ENCODE data around the gene NAT10. TPM values are rescaled to one million over a fixed set of nuclear protein-coding genes. Genes with fewer than 3 reads are reported as not detected.
"Not testable (repeated sequence)": the region's sequence is repeated elsewhere in the genome, so short reads cannot be mapped to it uniquely, and the experiment has no call there.

Gene NAT10
- polyA plus RNA-seq, 1 of the 3 experiments (the other 2 are of a cell fraction), result 31.0 TPM

- no peak for TF ChIP-seq NRF1 (IDR thresholded peaks at IDR 0.05; ENCODE audit: low read depth, low read length)
These were observed 18.7 kb upstream of the NAT10 start (continued) for GRCh38 chr11:34086554-34087283.

GRCh38 chr11:34091825-34092224 lies 13.6 kb upstream of the NAT10 start:
- no peak for TF ChIP-seq IRF3 (IDR thresholded peaks at IDR 0.05; ENCODE audit: low read depth, low read length)
- TF ChIP-seq MXI1 (IDR thresholded peaks at IDR 0.05; ENCODE audit: low read depth, low read length), result no peak
- TF ChIP-seq NFIC (IDR thresholded peaks at IDR 0.05; ENCODE audit: borderline replicate concordance), result no peak
- no peak for TF ChIP-seq RFX5 (IDR thresholded peaks at IDR 0.05; ENCODE audit: low read length)
- TF ChIP-seq EZH2phosphoT487 (IDR thresholded peaks at IDR 0.05; ENCODE audit: borderline replicate concordance, low read depth), result no peak
- no peak for TF ChIP-seq FOXJ3 (CRISPR knock-in tag; IDR thresholded peaks at IDR 0.05)
- no peak for TF ChIP-seq MEF2A (IDR thresholded peaks at IDR 0.05; ENCODE audit: borderline replicate concordance, low read depth)
- Histone ChIP-seq H2AFZ (ENCODE audit: low read depth) (no peak overlapping the region), H3K4me1 (ENCODE audit: control insufficient read depth in 1 of 2, insufficient read depth in 2 of 2, low read depth in 1 of 2, low read length in 1 of 2) (no peaks in the 10 kb centered on the region), H4K20me1 (ENCODE audit: insufficient read depth) (peaks cover 2% of the 10 kb centered on the region; the same call in 1 of the 2 replicates), H3K36me3 (replicated peaks in 1 of 2; ENCODE audit: control insufficient read depth in 1 of 2, insufficient read depth in 2 of 2, low read length in 1 of 2) (peaks cover 74 to 89% of the 10 kb centered on the region in 2 experiments), H3K79me2 (ENCODE audit: insufficient read depth) (peaks cover 87% of the 10 kb centered on the region), H3K27ac (ENCODE audit: low read depth in 2 of 2, low read length in 1 of 2) (no peak overlapping the region), H3K27me3 (ENCODE audit: insufficient read depth) (no peaks in the 10 kb centered on the region), H3K9me3 (no peaks in the 10 kb centered on the region), H3K9ac (no peak overlapping the region), H3K4me3 (ENCODE audit: low read depth in 2 of 2, low read length in 1 of 2) (no peak overlapping the region), H3K9me2 (no peaks in the 10 kb centered on the region), H3F3A (replicated peaks; ENCODE audit: insufficient read depth) (peaks cover 21% of the 10 kb centered on the region), H3K4me2 (no peak overlapping the region)
- CTCF ChIA-PET, result interaction anchor here (0.9 to 1.5 kb wide), 4 partner anchors 13 to 284 kb away, joined by 3 read pairs; partner anchors contain the start of gene NAT10
- WGBS (ENCODE audit: low lambda C conversion rate), result 100% methylated on average over 1 of the region's 1 CpG
- POLR2A ChIA-PET, result interaction anchor here (1.1 kb wide), 1 partner anchor 13 kb away, joined by 4 read pairs; the partner anchor contains the start of gene NAT10
- DNase-seq, result no peak

GRCh38 chr11:34094900-34095299 lies 10.5 kb upstream of the NAT10 start:
- not testable (repeated sequence) for H3K27me3 ChIP-seq (ENCODE audit: insufficient read depth)

More at GRCh38 chr11:34094900-34095299, 10.5 kb upstream of the NAT10 start:
- Histone ChIP-seq H3K36me3 (replicated peaks in 1 of 2; ENCODE audit: control insufficient read depth in 1 of 2, insufficient read depth in 2 of 2, low read length in 1 of 2) (peaks cover 86 to 95% of the 10 kb centered on the region in 2 experiments), H3F3A (replicated peaks; ENCODE audit: insufficient read depth) (peaks cover 38% of the 10 kb centered on the region), H3K79me2 (ENCODE audit: insufficient read depth) (peaks cover 61% of the 10 kb centered on the region)
- POLR2A ChIA-PET; H3K4me1 ChIP-seq (ENCODE audit: control insufficient read depth in 1 of 2, insufficient read depth in 2 of 2, low read depth in 1 of 2, low read length in 1 of 2); H3K4me2 ChIP-seq; DNase-seq; H3K9me3 ChIP-seq; H3K9ac ChIP-seq; H4K20me1 ChIP-seq (ENCODE audit: insufficient read depth); H2AFZ ChIP-seq (ENCODE audit: low read depth); H3K9me2 ChIP-seq; H3K4me3 ChIP-seq (ENCODE audit: low read depth in 2 of 2, low read length in 1 of 2); H3K27ac ChIP-seq (ENCODE audit: low read depth in 2 of 2, low read length in 1 of 2): not testable (repeated sequence)
- WGBS (ENCODE audit: low lambda C conversion rate), result 95% methylated on average over 2 of the region's 2 CpGs
- CTCF ChIA-PET, result interaction anchor here (0.6 to 1.8 kb wide), 2 partner anchors 10 to 29 kb away, joined by 3 to 6 read pairs; partner anchors contain the start of gene NAT10

All from SK-N-SH (cell line).